Endothelial cell of umbilical vein (primary cell): ENCODE data around the gene FBXO7. TPM values are rescaled to one million over a fixed set of nuclear protein-coding genes. Genes with fewer than 3 reads are reported as not detected.

Experiments
- BruUV-seq: library from RNA; stranded (reverse); fragments of 400-500 nt; replicated peaks from 2 replicates; lab custom pipeline; 2021; lab: Mats Ljungman, UMichigan
- CTCF ChIA-PET: fragments of 300-600, 350-600 bp; sonication (Branson Sonifier 250); formaldehyde crosslinking; loops from one replicate; lab custom pipeline; 2021; ENCODE audit warnings: antibody characterized with exemption, inconsistent platforms; lab: Charles Lee
- POLR2A ChIA-PET: fragments of 300-600, 350-600 bp; sonication (Branson Sonifier 250); formaldehyde crosslinking; loops from one replicate; lab custom pipeline; 2021; ENCODE audit warnings: antibody characterized with exemption, inconsistent platforms; lab: Charles Lee
- DNase-seq: peaks from one replicate; pipeline ENCODE4 v3.0.0-alpha.2; 2011; ENCODE audit warnings: low read depth, low spot score
- FAIRE-seq: peaks from 2 replicates; lab custom pipeline; 2011; peaks lifted over from hg19 to GRCh38; lab: Jason Lieb, UNC
- H2AFZ ChIP-seq: 2 replicates; pipeline ENCODE4 v1.6.0; 2012; ENCODE audit warnings: low read depth, low read length, control low read depth, inconsistent platforms
- H3K27ac ChIP-seq: 2 replicates; pipeline ENCODE4 v1.5.1; 2011; ENCODE audit warnings: low read depth, mild to moderate bottlenecking, control low read depth, low read length, moderate library complexity; ENCODE audit not compliant: insufficient read depth
- H3K27me3 ChIP-seq, 2 experiments: 2 replicates each; pipeline versions ENCODE4 v1.6.0 to v1.6.1; 2011; ENCODE audit warnings: low read length in 2 of 2, mixed read lengths in 1 of 2; ENCODE audit not compliant: control insufficient read depth in 2 of 2, insufficient read depth in 2 of 2
- H3K36me3 ChIP-seq, 2 experiments: 2 replicates in 1 of 2; 3 replicates in 1 of 2; pipeline ENCODE4 v1.5.1; 2011; ENCODE audit warnings: low read length in 2 of 2, mild to moderate bottlenecking in 1 of 2, moderate library complexity in 1 of 2; ENCODE audit not compliant: control insufficient read depth in 2 of 2, insufficient read depth in 2 of 2; ENCODE audit errors: extremely low read depth in 1 of 2
- H3K4me1 ChIP-seq: 3 replicates; pipeline ENCODE4 v1.5.1; 2011; ENCODE audit warnings: mild to moderate bottlenecking, low read length; ENCODE audit not compliant: control insufficient read depth, insufficient read depth; ENCODE audit errors: extremely low read depth
- H3K4me2 ChIP-seq: 2 replicates; pipeline ENCODE4 v1.6.1; 2011; ENCODE audit warnings: low read length, control low read depth, mixed read lengths; ENCODE audit not compliant: insufficient read depth
- H3K4me3 ChIP-seq, 3 experiments: fragments of 200-600 bp in 1 of 3; sonication (generic), shearing (Covaris generic) in 1 of 3; replicated peaks in 1 of 3; 2 replicates each; pipeline ENCODE4 v1.5.1; 2011 to 2016; ENCODE audit warnings: control low read depth in 3 of 3, low read length in 3 of 3, mild to moderate bottlenecking in 2 of 3, inconsistent platforms in 1 of 3, low read depth in 1 of 3, moderate library complexity in 1 of 3; ENCODE audit not compliant: insufficient read depth in 1 of 3
- H3K79me2 ChIP-seq: 2 replicates; pipeline ENCODE4 v1.6.0; 2012; ENCODE audit warnings: low read length, inconsistent platforms; ENCODE audit not compliant: control insufficient read depth, insufficient read depth
- H3K9ac ChIP-seq: replicated peaks from 2 replicates; pipeline ENCODE3; 2011; ENCODE audit warnings: low read length, control low read depth; ENCODE audit not compliant: insufficient read depth; ENCODE audit errors: extremely low read depth
- H3K9me1 ChIP-seq: replicated peaks from 3 replicates; pipeline ENCODE4 v1.6.0; 2011; ENCODE audit warnings: mild to moderate bottlenecking, low read length; ENCODE audit not compliant: control insufficient read depth, insufficient read depth; ENCODE audit errors: extremely low read depth
- H3K9me3 ChIP-seq: replicated peaks from 2 replicates; pipeline ENCODE4 v1.5.1; 2012; ENCODE audit warnings: low read length, inconsistent platforms; ENCODE audit not compliant: control insufficient read depth, insufficient read depth
- H4K20me1 ChIP-seq: replicated peaks from 2 replicates; pipeline ENCODE3; 2011; ENCODE audit warnings: mild to moderate bottlenecking, low read length; ENCODE audit not compliant: control insufficient read depth, insufficient read depth; ENCODE audit errors: extremely low read depth
- CTCF ChIP-seq, 2 donors: IDR thresholded peaks; 1 replicate in 1 of 2; 2 replicates in 1 of 2; pipeline ENCODE4 v1.5.1; 2011; ENCODE audit warnings: low read length in 2 of 2, mild to moderate bottlenecking in 2 of 2, moderate library complexity in 2 of 2, control low read depth in 1 of 2, inconsistent platforms in 1 of 2, low read depth in 1 of 2; ENCODE audit not compliant: insufficient read depth in 1 of 2; ENCODE audit errors: extremely low read depth in 1 of 2
- EZH2 ChIP-seq: IDR thresholded peaks from 2 replicates; pipeline ENCODE4 v1.6.1; 2012; ENCODE audit warnings: borderline replicate concordance, low read depth, mild to moderate bottlenecking, moderate library complexity, low read length, inconsistent platforms; ENCODE audit not compliant: severe bottlenecking
- GATA2 ChIP-seq: IDR thresholded peaks from 2 replicates; pipeline ENCODE4 v1.7.0; 2011; ENCODE audit warnings: low read depth, mild to moderate bottlenecking, moderate library complexity, mixed read lengths, low read length; ENCODE audit not compliant: insufficient read length, insufficient read depth
- JUN ChIP-seq: IDR thresholded peaks from 2 replicates; pipeline ENCODE4 v1.6.1; 2011; ENCODE audit warnings: borderline replicate concordance, low read depth; ENCODE audit not compliant: insufficient read length, insufficient read depth
- MAX ChIP-seq: IDR thresholded peaks from 2 replicates; pipeline ENCODE4 v1.6.1; 2011; ENCODE audit not compliant: insufficient read depth, insufficient read length
- dilution Hi-C: fragments of 300-500 bp; cut with MboI; formaldehyde crosslinking; loops from one replicate; pipeline ENCODE4 v1.15.0; 2019; ENCODE audit warnings: low sequenced_read_pairs; ENCODE audit not compliant: extremely low pct_ligation_motif_present
- intact Hi-C: fragments of 100-400 bp; cut with micrococcal nuclease; formaldehyde crosslinking; loops from one replicate; pipeline ENCODE4 v1.10.0; 2022
- polyA plus RNA-seq, 4 experiments: library from polyadenylated mRNA; depleted of rRNA in 3 of 4; stranded (reverse) in 3 of 4; unstranded in 1 of 4; fragments of >200 nt; gene quantifications; 2 replicates each; pipeline versions ENCODE4 v1.2.1 to v1.2.3, GENCODE V29; 2011 to 2012; ENCODE audit warnings: missing spikeins in 1 of 4
- total RNA-seq: library from RNA; stranded (reverse); gene quantifications from 2 replicates; pipeline ENCODE4 v1.2.3, GENCODE V29; 2021

Gene FBXO7
- total and polyA plus RNA-seq, 2 donors (not counting 3 experiments of a cell fraction or from before 2014, with no cell fraction given): 81.1 to 112 TPM

- dilution Hi-C loops: no loop called here
- H3K9me3 ChIP-seq: no peaks in the 10 kb centered on the region
- H3K36me3 ChIP-seq: no peaks in the 10 kb centered on the region
- FAIRE-seq (no peak), DNase-seq (no peak)
- no peak overlapping the region for H2AFZ ChIP-seq
- H3K27me3 ChIP-seq: no peaks in the 10 kb centered on the region
- H3K27ac ChIP-seq: no peak overlapping the region
- ChIA-PET POLR2A (no interaction called here), CTCF (interaction anchor here (0.6 kb wide), 1 partner anchor 13 kb away, joined by 4 read pairs; no protein-coding TSS in a partner anchor)
- H3K9ac ChIP-seq: no peak overlapping the region
- H3K4me1 ChIP-seq: peaks cover 3% of the 10 kb centered on the region
- H3K4me2 ChIP-seq: no peak overlapping the region
- BruUV-seq: no TSS peak
- TF ChIP-seq MAX (no peak), EZH2 (no peak), CTCF (IDR thresholded peaks at IDR 0.05; ENCODE audit: extremely low read depth in 1 of 2, insufficient read depth in 1 of 2, low read depth in 1 of 2, low read length in 2 of 2) (no peak), JUN (no peak), GATA2 (no peak)
- intact Hi-C loops: no loop called here
- H4K20me1 ChIP-seq: no peaks in the 10 kb centered on the region
- no peaks in the 10 kb centered on the region for H3K9me1 ChIP-seq
- no peaks in the 10 kb centered on the region for H3K79me2 ChIP-seq
- H3K4me3 ChIP-seq: no peak overlapping the region
Observed at GRCh38 chr22:32533265-32534111, 58.9 kb downstream of the FBXO7 start.
